ENCODE measurements around the gene MBIP. TPM values are rescaled to one million over a fixed set of nuclear protein-coding genes. Genes with fewer than 3 reads are reported as not detected.

The MBIP gene
- total RNA-seq, 1 experiment from 2014 or later = 27.8 TPM

GRCh38 chr14:36295642-36296627 lies 24.5 kb downstream of the MBIP start:
- Mint-ChIP-seq H3K4me3 (ENCODE audit: unreplicated experiment) (peak overlapping the region; percentile 8), H3K36me3 (ENCODE audit: insufficient read depth, unreplicated experiment) (peaks cover 45% of the 10 kb centered on the region), H3K9me3 (ENCODE audit: unreplicated experiment) (no peaks in the 10 kb centered on the region), H3K27me3 (ENCODE audit: insufficient read depth, unreplicated experiment) (no peaks in the 10 kb centered on the region), H3K27ac (ENCODE audit: unreplicated experiment) (peak overlapping the region; percentile 22), H3K4me1 (ENCODE audit: low read depth, unreplicated experiment) (peaks cover 16% of the 10 kb centered on the region)
- BruUV-seq (replicated peaks) = no TSS peak
- intact Hi-C loops (cut with micrococcal nuclease; ENCODE audit: unreplicated experiment) = no loop called here
- no peak for DNase-seq
- Histone ChIP-seq H3K4me1 (peaks cover 46% of the 10 kb centered on the region), H3K9me3 (no peaks in the 10 kb centered on the region), H3K27me3 (replicated peaks; ENCODE audit: control insufficient read depth, insufficient read depth, low read length) (no peaks in the 10 kb centered on the region), H3K4me3 (ENCODE audit: low read depth, low read length) (no peak overlapping the region), H3K36me3 (ENCODE audit: control insufficient read depth, insufficient read depth, low read length) (peaks cover 4% of the 10 kb centered on the region)
- ChIA-PET CTCF (no interaction called here), POLR2A (interaction anchor here (0.5 kb wide), 1 partner anchor 25 kb away, joined by 3 read pairs; the partner anchor contains the start of gene MBIP)
- TF ChIP-seq CTCF (IDR thresholded peaks at IDR 0.05; ENCODE audit: insufficient read depth in 1 of 2, low read depth in 1 of 2, low read length in 1 of 2, severe bottlenecking in 1 of 2, unreplicated experiment in 1 of 2) = no peak

- no peak for DNase-seq
- TF ChIP-seq CTCF (IDR thresholded peaks at IDR 0.05; ENCODE audit: insufficient read depth in 1 of 2, low read depth in 1 of 2, low read length in 1 of 2, severe bottlenecking in 1 of 2, unreplicated experiment in 1 of 2) = no peak
- peaks cover 43% of the 10 kb centered on the region for H3K36me3 Mint-ChIP-seq (ENCODE audit: insufficient read depth, unreplicated experiment)
- H3K9me3 Mint-ChIP-seq (ENCODE audit: unreplicated experiment) = no peaks in the 10 kb centered on the region
- H3K4me1 ChIP-seq = peaks cover 41% of the 10 kb centered on the region
- no peak overlapping the region for H3K4me3 Mint-ChIP-seq (ENCODE audit: unreplicated experiment)
- peaks cover 22% of the 10 kb centered on the region for H3K4me1 Mint-ChIP-seq (ENCODE audit: low read depth, unreplicated experiment)
- intact Hi-C loops (cut with micrococcal nuclease; ENCODE audit: unreplicated experiment) = no loop called here
- POLR2A ChIA-PET = no interaction called here
- CTCF ChIA-PET = no interaction called here
- no TSS peak for BruUV-seq (replicated peaks)
- H3K36me3 ChIP-seq (ENCODE audit: control insufficient read depth, insufficient read depth, low read length) = peaks cover 4% of the 10 kb centered on the region
- no peaks in the 10 kb centered on the region for H3K9me3 ChIP-seq
- H3K4me3 ChIP-seq (ENCODE audit: low read depth, low read length) = no peak overlapping the region
- H3K27me3 ChIP-seq (replicated peaks; ENCODE audit: control insufficient read depth, insufficient read depth, low read length) = no peaks in the 10 kb centered on the region
- H3K27ac Mint-ChIP-seq (ENCODE audit: unreplicated experiment) = no peak overlapping the region
- H3K27me3 Mint-ChIP-seq (ENCODE audit: insufficient read depth, unreplicated experiment) = no peaks in the 10 kb centered on the region
These were observed 25.9 kb downstream of the MBIP start for GRCh38 chr14:36294543-36294942.

GRCh38 chr14:36293824-36294223 lies 26.6 kb downstream of the MBIP start:
- no peaks in the 10 kb centered on the region for H3K27me3 Mint-ChIP-seq (ENCODE audit: insufficient read depth, unreplicated experiment)
- Histone ChIP-seq H3K4me3 (ENCODE audit: low read depth, low read length) (no peak overlapping the region), H3K27me3 (replicated peaks; ENCODE audit: control insufficient read depth, insufficient read depth, low read length) (no peaks in the 10 kb centered on the region), H3K4me1 (peaks cover 49% of the 10 kb centered on the region), H3K9me3 (no peaks in the 10 kb centered on the region), H3K36me3 (ENCODE audit: control insufficient read depth, insufficient read depth, low read length) (peaks cover 4% of the 10 kb centered on the region)
- H3K4me1 Mint-ChIP-seq (ENCODE audit: low read depth, unreplicated experiment) = peaks cover 25% of the 10 kb centered on the region
- peaks cover 36% of the 10 kb centered on the region for H3K36me3 Mint-ChIP-seq (ENCODE audit: insufficient read depth, unreplicated experiment)
- no peak for TF ChIP-seq CTCF (IDR thresholded peaks at IDR 0.05; ENCODE audit: insufficient read depth in 1 of 2, low read depth in 1 of 2, low read length in 1 of 2, severe bottlenecking in 1 of 2, unreplicated experiment in 1 of 2)
- ChIA-PET POLR2A (no interaction called here), CTCF (no interaction called here)
- DNase-seq = no peak
- no peak overlapping the region for H3K27ac Mint-ChIP-seq (ENCODE audit: unreplicated experiment)
- intact Hi-C loops (cut with micrococcal nuclease; ENCODE audit: unreplicated experiment) = no loop called here
- no peaks in the 10 kb centered on the region for H3K9me3 Mint-ChIP-seq (ENCODE audit: unreplicated experiment)
- no peak overlapping the region for H3K4me3 Mint-ChIP-seq (ENCODE audit: unreplicated experiment)
- BruUV-seq (replicated peaks) = no TSS peak

Measured in Caco-2 (cell line).